IMR-90 (cell line): ENCODE data around the gene AMPD2. TPM values are rescaled to one million over a fixed set of nuclear protein-coding genes. Genes with fewer than 3 reads are reported as not detected.

Experiments used
- ATAC-seq: fragments of 200-7000 bp; cut with Tn5 transposase; 2 replicates; pipeline ENCODE4 v1.9.1; 2020; ENCODE audit warnings: low read depth, mild to moderate bottlenecking, moderate library complexity
- BruUV-seq: library from RNA; stranded (reverse); fragments of 400-500 nt; replicated peaks from 2 replicates; lab custom pipeline; 2021; lab: Mats Ljungman, UMichigan
- CTCF ChIA-PET: fragments of 300-600 bp; formaldehyde crosslinking; extraction: SDS; loops from one replicate; lab custom pipeline; 2021; ENCODE audit warnings: antibody characterized with exemption; lab: Yijun Ruan, JAX
- POLR2A ChIA-PET: fragments of 300-600 bp; sonication (Branson Sonifier 250); formaldehyde crosslinking; loops from one replicate; lab custom pipeline; 2022; ENCODE audit warnings: antibody characterized with exemption; ENCODE audit not compliant: unreplicated experiment; lab: Charles Lee
- DNase-seq: peaks from one replicate; pipeline ENCODE4 v3.0.0; 2013
- H2AFZ ChIP-seq: replicated peaks from 2 replicates; pipeline ENCODE3; 2013; ENCODE audit warnings: low read length, mild to moderate bottlenecking; ENCODE audit not compliant: poor library complexity
- H2AK5ac ChIP-seq: 2 replicates; pipeline ENCODE4 v1.6.1; 2013; ENCODE audit warnings: low read depth, low read length, inconsistent platforms
- H2AK9ac ChIP-seq: replicated peaks from 2 replicates; pipeline ENCODE3; 2013; ENCODE audit warnings: mild to moderate bottlenecking, low read depth, low read length, moderate library complexity; ENCODE audit not compliant: poor library complexity
- H2BK120ac ChIP-seq: 2 replicates; pipeline ENCODE4 v1.6.1; 2013; ENCODE audit warnings: low read depth, low read length, inconsistent platforms
- H2BK15ac ChIP-seq: 3 replicates; pipeline ENCODE4 v1.6.1; 2013; ENCODE audit warnings: low read depth, low read length, inconsistent platforms
- H2BK20ac ChIP-seq: 2 replicates; pipeline ENCODE4 v1.6.1; 2013; ENCODE audit warnings: low read depth, mild to moderate bottlenecking, inconsistent platforms, low read length, moderate library complexity
- H2BK5ac ChIP-seq: 2 replicates; pipeline ENCODE4 v1.6.1; 2013; ENCODE audit warnings: mild to moderate bottlenecking, low read depth, low read length, inconsistent platforms; ENCODE audit not compliant: poor library complexity, severe bottlenecking
- H3K14ac ChIP-seq: replicated peaks from 2 replicates; pipeline ENCODE4 v1.6.1; 2013; ENCODE audit warnings: low read depth, low read length, inconsistent platforms
- H3K18ac ChIP-seq: 2 replicates; pipeline ENCODE4 v1.6.1; 2013; ENCODE audit warnings: low read depth, low read length, control low read depth
- H3K23ac ChIP-seq: 2 replicates; pipeline ENCODE4 v1.6.1; 2013; ENCODE audit warnings: low read depth, low read length, inconsistent platforms
- H3K27ac ChIP-seq: 2 replicates; pipeline ENCODE4 v1.5.1; 2013; ENCODE audit warnings: mild to moderate bottlenecking, control low read depth, low read length; ENCODE audit not compliant: insufficient read depth
- H3K27me3 ChIP-seq: 2 replicates; pipeline ENCODE4 v1.6.1; 2013; ENCODE audit warnings: low read length; ENCODE audit not compliant: control insufficient read depth, insufficient read depth
- H3K36me3 ChIP-seq: 2 replicates; pipeline ENCODE4 v1.6.1; 2013; ENCODE audit warnings: low read length, mixed read lengths; ENCODE audit not compliant: control insufficient read depth, insufficient read depth
- H3K4ac ChIP-seq: 2 replicates; pipeline ENCODE4 v1.6.1; 2013; ENCODE audit warnings: low read depth, low read length, inconsistent platforms
- H3K4me1 ChIP-seq: 2 replicates; pipeline ENCODE4 v1.6.1; 2013; ENCODE audit warnings: low read length, mixed read lengths; ENCODE audit not compliant: control insufficient read depth, insufficient read depth
- H3K4me2 ChIP-seq: 2 replicates; pipeline ENCODE4 v1.6.1; 2013; ENCODE audit warnings: low read depth, mild to moderate bottlenecking, control low read depth, low read length, moderate library complexity
- H3K4me3 ChIP-seq: 2 replicates; pipeline ENCODE4 v1.5.1; 2013; ENCODE audit warnings: low read depth, mild to moderate bottlenecking, control low read depth, low read length, moderate library complexity; ENCODE audit not compliant: insufficient read depth
- H3K56ac ChIP-seq: 2 replicates; pipeline ENCODE4 v1.6.1; 2013; ENCODE audit warnings: low read length, inconsistent platforms; ENCODE audit not compliant: insufficient read depth; ENCODE audit errors: extremely low read depth
- H3K79me1 ChIP-seq, 2 experiments: 2 replicates each; pipeline ENCODE4 v1.6.1; 2013; ENCODE audit warnings: low read length in 2 of 2, inconsistent platforms in 1 of 2, low read depth in 1 of 2
- H3K9ac ChIP-seq: 2 replicates; pipeline ENCODE4 v1.6.1; 2013; ENCODE audit warnings: low read depth, low read length, control low read depth
- H3K9me1 ChIP-seq: 2 replicates; pipeline ENCODE4 v1.6.1; 2013; ENCODE audit warnings: low read length, inconsistent platforms; ENCODE audit not compliant: insufficient read depth
- H3K9me3 ChIP-seq: 2 replicates; pipeline ENCODE4 v1.6.1; 2013; ENCODE audit warnings: low read length; ENCODE audit not compliant: control insufficient read depth, insufficient read depth
- H4K20me1 ChIP-seq: 2 replicates; pipeline ENCODE4 v1.6.1; 2013; ENCODE audit warnings: low read length, inconsistent platforms; ENCODE audit not compliant: insufficient read depth
- H4K5ac ChIP-seq: 2 replicates; pipeline ENCODE4 v1.6.1; 2013; ENCODE audit warnings: mild to moderate bottlenecking, low read depth, low read length, control low read depth
- H4K8ac ChIP-seq, 2 experiments: 2 replicates each; pipeline ENCODE4 v1.6.1; 2013; ENCODE audit warnings: low read depth in 2 of 2, low read length in 2 of 2, control low read depth in 1 of 2, inconsistent platforms in 1 of 2
- H4K91ac ChIP-seq: 2 replicates; pipeline ENCODE4 v1.6.1; 2013; ENCODE audit warnings: low read depth, low read length, inconsistent platforms; ENCODE audit not compliant: insufficient read depth
- NFE2L2 ChIP-seq: fragments of 150-350 bp; IDR thresholded peaks from 2 replicates; pipeline ENCODE4 v1.6.1; 2016; ENCODE audit warnings: low read depth, mild to moderate bottlenecking, low read length
- WGBS, 2 experiments: methylation state at CpG; one replicate each; pipeline versions ENCODE4 v1.1.5 to v1.1.7; 2013; ENCODE audit warnings: missing lambda C conversion rate in 2 of 2; ENCODE audit not compliant: insufficient read length in 1 of 2; ENCODE audit errors: extremely low coverage in 2 of 2; 5-methylcytosine and 5-hydroxymethylcytosine counted together
- dilution Hi-C: fragments of 300-500 bp; cut with HindIII; formaldehyde crosslinking; loops from one replicate; pipeline ENCODE4 v1.14.3; 2018; ENCODE audit warnings: low sequenced_read_pairs; ENCODE audit not compliant: unreplicated experiment
- in situ Hi-C: fragments of 300-500 bp; cut with MboI; formaldehyde crosslinking; loops from 3 replicates; pipeline ENCODE4 v1.14.3; 2019; ENCODE audit warnings: low sequenced_read_pairs, inconsistent platforms, mixed read lengths
- intact Hi-C: fragments of 100-400 bp; cut with micrococcal nuclease; formaldehyde crosslinking; loops from 2 replicates; pipeline ENCODE4 v1.10.0; 2022
- polyA plus RNA-seq, 3 experiments: library from polyadenylated mRNA; depleted of rRNA; stranded (reverse); fragments of >200 nt; gene quantifications; 2 replicates each; pipeline ENCODE4 v1.2.3, GENCODE V29; 2012; ENCODE audit warnings: low replicate concordance in 1 of 3
- total RNA-seq: library from RNA; depleted of rRNA; stranded (reverse); fragments of >200 nt; gene quantifications from 2 replicates; pipeline ENCODE4 v1.2.3, GENCODE V29; 2012

The AMPD2 gene
- total and polyA plus RNA-seq, 2 of the 4 experiments (the other 2 are of a cell fraction) = 61.5 to 103 TPM

DNA sequence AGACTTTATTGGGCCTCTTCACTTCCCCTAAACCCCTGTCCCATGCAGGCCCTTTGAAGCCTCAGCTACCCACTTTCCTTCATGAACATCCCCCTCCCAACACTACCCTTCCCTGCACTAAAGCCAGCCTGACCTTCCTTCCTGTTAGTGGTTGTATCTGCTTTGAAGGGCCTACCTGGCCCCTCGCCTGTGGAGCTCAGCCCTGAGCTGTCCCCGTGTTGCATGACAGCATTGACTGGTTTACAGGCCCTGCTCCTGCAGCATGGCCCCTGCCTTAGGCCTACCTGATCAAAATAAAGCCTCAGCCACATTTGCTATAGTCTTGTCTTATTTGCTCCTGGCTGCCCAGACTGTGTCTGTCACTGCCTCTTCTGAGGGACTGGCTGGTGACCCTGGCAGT, 41.8 kb downstream of the AMPD2 start:
- intact Hi-C loops = no loop called here
- POLR2A ChIA-PET = no interaction called here
- WGBS, 2 experiments = no CpG with 5 or more reads among the region's 2 CpGs

More for the DNA sequence above, 41.8 kb downstream of the AMPD2 start:
- Histone ChIP-seq H2AK5ac (no peak overlapping the region), H3K27ac (no peak overlapping the region), H4K91ac (no peak overlapping the region), H4K20me1 (no peaks in the 10 kb centered on the region), H3K9me3 (no peaks in the 10 kb centered on the region), H3K14ac (no peak overlapping the region), H3K56ac (no peak overlapping the region), H2AK9ac (no peak overlapping the region), H3K23ac (no peak overlapping the region), H4K5ac (no peak overlapping the region), H3K18ac (no peak overlapping the region), H2BK5ac (no peak overlapping the region), H2AFZ (no peak overlapping the region), H3K9me1 (peaks cover 10% of the 10 kb centered on the region), H4K8ac (no peak overlapping the region), H3K4me1 (peaks cover 3% of the 10 kb centered on the region; the same call in 1 of the 2 replicates), H3K4me2 (no peak overlapping the region), H3K4ac (no peak overlapping the region), H3K79me1 (no peaks in the 10 kb centered on the region; a peak in 1 of 4 replicates), H3K9ac (no peak overlapping the region), H3K36me3 (peaks cover 16% of the 10 kb centered on the region; the same call in 1 of the 2 replicates), H3K27me3 (no peaks in the 10 kb centered on the region), H2BK15ac (no peak overlapping the region), H2BK20ac (no peak overlapping the region), H3K4me3 (no peak overlapping the region), H2BK120ac (no peak overlapping the region)
- ATAC-seq = no peak
- in situ Hi-C loops (no loop called here), dilution Hi-C loops (no loop called here)
- no peak for DNase-seq
- CTCF ChIA-PET = no interaction called here
- no peak for TF ChIP-seq NFE2L2
- BruUV-seq = no TSS peak
